ENCODE measurements around the gene CPXM2. TPM values are rescaled to one million over a fixed set of nuclear protein-coding genes. Genes with fewer than 3 reads are reported as not detected.

CPXM2 gene
- total RNA-seq, 1 donor from 2014 or later: 0.33 TPM

DNA sequence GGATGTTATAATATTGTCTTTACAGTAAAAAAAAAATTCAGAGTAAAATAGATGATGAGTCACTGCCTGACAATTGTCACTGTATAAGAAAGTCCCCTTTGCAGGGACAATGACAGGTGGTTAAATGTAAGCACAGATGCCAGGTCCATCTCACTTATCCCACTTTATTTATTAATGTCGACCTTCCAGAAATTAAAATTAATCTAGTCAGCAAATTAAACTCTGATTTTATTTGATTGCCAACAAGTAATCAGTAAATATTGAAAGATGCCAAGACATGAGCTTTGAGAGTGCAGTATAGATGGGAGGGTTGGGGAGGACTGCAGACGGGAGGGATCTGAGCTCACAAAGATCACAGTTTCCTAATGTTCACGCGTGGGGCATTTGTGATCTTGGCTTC lies 50.9 kb downstream of the CPXM2 start:
- H3K9me3 Mint-ChIP-seq (ENCODE audit: unreplicated experiment): no peaks in the 10 kb centered on the region
- H3K27me3 Mint-ChIP-seq (ENCODE audit: unreplicated experiment): peaks cover 4% of the 10 kb centered on the region

GRCh38 chr10:123838596-123839310 lies 52.9 kb downstream of the CPXM2 start:
- Mint-ChIP-seq H3K27ac (ENCODE audit: unreplicated experiment) (no peak overlapping the region), H3K4me1 (ENCODE audit: unreplicated experiment) (no peaks in the 10 kb centered on the region), H3K27me3 (ENCODE audit: unreplicated experiment) (peaks cover 6% of the 10 kb centered on the region), H3K36me3 (ENCODE audit: low read depth, unreplicated experiment) (no peaks in the 10 kb centered on the region), H3K4me3 (ENCODE audit: unreplicated experiment) (no peak overlapping the region), H3K9me3 (ENCODE audit: unreplicated experiment) (no peaks in the 10 kb centered on the region)
- TF ChIP-seq, protein P1, sequence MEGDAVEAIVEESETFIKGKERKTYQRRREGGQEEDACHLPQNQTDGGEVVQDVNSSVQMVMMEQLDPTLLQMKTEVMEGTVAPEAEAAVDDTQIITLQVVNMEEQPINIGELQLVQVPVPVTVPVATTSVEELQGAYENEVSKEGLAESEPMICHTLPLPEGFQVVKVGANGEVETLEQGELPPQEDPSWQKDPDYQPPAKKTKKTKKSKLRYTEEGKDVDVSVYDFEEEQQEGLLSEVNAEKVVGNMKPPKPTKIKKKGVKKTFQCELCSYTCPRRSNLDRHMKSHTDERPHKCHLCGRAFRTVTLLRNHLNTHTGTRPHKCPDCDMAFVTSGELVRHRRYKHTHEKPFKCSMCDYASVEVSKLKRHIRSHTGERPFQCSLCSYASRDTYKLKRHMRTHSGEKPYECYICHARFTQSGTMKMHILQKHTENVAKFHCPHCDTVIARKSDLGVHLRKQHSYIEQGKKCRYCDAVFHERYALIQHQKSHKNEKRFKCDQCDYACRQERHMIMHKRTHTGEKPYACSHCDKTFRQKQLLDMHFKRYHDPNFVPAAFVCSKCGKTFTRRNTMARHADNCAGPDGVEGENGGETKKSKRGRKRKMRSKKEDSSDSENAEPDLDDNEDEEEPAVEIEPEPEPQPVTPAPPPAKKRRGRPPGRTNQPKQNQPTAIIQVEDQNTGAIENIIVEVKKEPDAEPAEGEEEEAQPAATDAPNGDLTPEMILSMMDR (IDR thresholded peaks at IDR 0.05; ENCODE audit: unreplicated experiment): no peak
- DNase-seq (ENCODE audit: low spot score): no peak

More for the DNA sequence above, 50.9 kb downstream of the CPXM2 start:
- DNase-seq (ENCODE audit: low spot score): no peak
- TF ChIP-seq, protein P1 (IDR thresholded peaks at IDR 0.05; ENCODE audit: unreplicated experiment): no peak
- H3K27ac Mint-ChIP-seq (ENCODE audit: unreplicated experiment): no peak overlapping the region
- H3K4me3 Mint-ChIP-seq (ENCODE audit: unreplicated experiment): no peak overlapping the region
- H3K36me3 Mint-ChIP-seq (ENCODE audit: low read depth, unreplicated experiment): no peaks in the 10 kb centered on the region
- H3K4me1 Mint-ChIP-seq (ENCODE audit: unreplicated experiment): no peaks in the 10 kb centered on the region

DNA sequence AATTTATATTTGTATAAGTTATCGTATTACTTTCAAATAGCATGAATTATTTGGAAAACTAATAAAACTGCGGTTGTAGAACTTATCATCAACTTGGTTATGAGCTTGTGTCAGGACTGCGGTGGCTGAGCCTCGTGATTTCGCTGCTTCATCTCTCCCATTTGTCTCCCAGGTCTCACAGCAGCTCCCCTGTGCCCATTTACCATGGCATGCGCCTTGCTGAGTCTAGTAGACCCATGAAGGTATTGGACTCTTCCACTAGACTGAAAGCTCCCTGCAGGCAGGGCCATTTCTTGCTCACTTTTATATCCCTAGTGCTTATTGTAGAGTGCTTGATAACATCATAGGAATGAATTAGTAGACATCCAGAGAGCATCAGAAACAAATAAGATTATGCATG lies 53.9 kb downstream of the CPXM2 start:
- no peak overlapping the region for H3K27ac Mint-ChIP-seq (ENCODE audit: unreplicated experiment)
- TF ChIP-seq, protein P1 (IDR thresholded peaks at IDR 0.05; ENCODE audit: unreplicated experiment): no peak
- no peaks in the 10 kb centered on the region for H3K36me3 Mint-ChIP-seq (ENCODE audit: low read depth, unreplicated experiment)
- H3K4me3 Mint-ChIP-seq (ENCODE audit: unreplicated experiment): no peak overlapping the region
- H3K27me3 Mint-ChIP-seq (ENCODE audit: unreplicated experiment): peaks cover 9% of the 10 kb centered on the region
- H3K9me3 Mint-ChIP-seq (ENCODE audit: unreplicated experiment): no peaks in the 10 kb centered on the region
- DNase-seq (ENCODE audit: low spot score): no peak
- no peaks in the 10 kb centered on the region for H3K4me1 Mint-ChIP-seq (ENCODE audit: unreplicated experiment)

GRCh38 chr10:123836418-123837145 lies 55.0 kb downstream of the CPXM2 start:
- TF ChIP-seq, protein P1 (IDR thresholded peaks at IDR 0.05; ENCODE audit: unreplicated experiment): no peak
- H3K36me3 Mint-ChIP-seq (ENCODE audit: low read depth, unreplicated experiment): no peaks in the 10 kb centered on the region
- H3K4me1 Mint-ChIP-seq (ENCODE audit: unreplicated experiment): no peaks in the 10 kb centered on the region
- H3K9me3 Mint-ChIP-seq (ENCODE audit: unreplicated experiment): no peaks in the 10 kb centered on the region
- H3K27me3 Mint-ChIP-seq (ENCODE audit: unreplicated experiment): peaks cover 11% of the 10 kb centered on the region
- DNase-seq (ENCODE audit: low spot score): no peak
- H3K27ac Mint-ChIP-seq (ENCODE audit: unreplicated experiment): no peak overlapping the region
- no peak overlapping the region for H3K4me3 Mint-ChIP-seq (ENCODE audit: unreplicated experiment)

- Mint-ChIP-seq H3K36me3 (ENCODE audit: low read depth, unreplicated experiment) (no peaks in the 10 kb centered on the region), H3K27ac (ENCODE audit: unreplicated experiment) (no peak overlapping the region), H3K9me3 (ENCODE audit: unreplicated experiment) (no peaks in the 10 kb centered on the region), H3K27me3 (ENCODE audit: unreplicated experiment) (peaks cover 11% of the 10 kb centered on the region), H3K4me1 (ENCODE audit: unreplicated experiment) (no peaks in the 10 kb centered on the region), H3K4me3 (ENCODE audit: unreplicated experiment) (no peak overlapping the region)
- TF ChIP-seq, protein P1 (IDR thresholded peaks at IDR 0.05; ENCODE audit: unreplicated experiment): no peak
- DNase-seq (ENCODE audit: low spot score): no peak
Measured at GRCh38 chr10:123835575-123835974, 56.0 kb downstream of the CPXM2 start.
